ENCODE results near the gene PODNL1. TPM values are rescaled to one million over a fixed set of nuclear protein-coding genes. Genes with fewer than 3 reads are reported as not detected.

Gene PODNL1
- total and polyA plus RNA-seq, 7 donors, result 0.07 to 1.3 (median 0.36) TPM

DNA sequence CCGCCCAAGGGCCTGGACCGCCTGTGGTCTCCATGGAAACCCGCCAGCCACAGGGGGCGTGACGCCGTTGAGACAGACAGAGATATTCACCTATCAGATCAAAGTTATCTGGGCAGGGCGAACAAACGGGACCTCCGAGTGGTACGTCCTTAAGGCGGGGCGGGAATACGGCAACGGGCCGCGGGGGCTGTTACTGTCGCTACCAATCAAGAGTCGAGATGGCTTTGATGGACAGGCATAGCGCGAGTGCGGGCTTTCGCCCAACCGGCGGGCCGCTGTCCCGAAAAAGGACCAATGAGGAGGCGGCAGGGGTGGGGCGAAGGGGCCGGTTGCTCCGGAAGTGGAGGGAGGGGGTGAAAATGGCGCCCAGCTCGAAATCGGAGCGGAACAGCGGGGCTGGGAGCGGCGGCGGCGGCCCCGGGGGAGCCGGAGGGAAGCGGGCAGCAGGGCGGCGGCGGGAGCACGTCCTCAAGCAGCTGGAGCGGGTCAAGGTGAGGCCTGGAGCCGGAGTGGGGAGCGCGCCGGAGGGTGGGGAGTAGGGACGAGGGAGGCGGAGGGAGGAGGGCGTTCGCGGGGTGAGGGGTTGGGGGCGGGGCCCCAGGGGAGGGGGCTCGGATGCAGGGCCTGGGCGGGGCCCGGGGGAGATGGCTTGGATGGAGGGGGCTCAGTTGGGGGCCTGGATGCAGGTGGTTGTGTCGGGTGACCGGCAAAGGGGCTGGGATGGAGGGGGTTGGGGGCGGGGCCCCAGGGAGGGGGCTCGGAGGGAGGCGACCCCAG, 14.1 kb upstream of the PODNL1 start, which contains the start of gene DCAF15:
Gene DCAF15 (plus strand): TSS at position 356 of the 777 bp plus-strand sequence. CDS start 4 bp downstream, at position 360.
- DNase-seq, result peak; percentile 99 to 100
- intact Hi-C loops (cut with DNase I), result loop anchor here (5.0 kb wide), 1 partner anchor 45 kb away; the partner anchor contains the start of genes BRME1 (in 2 of the 2) and CC2D1A (in 2 of the 2)
- H3K4me1 ChIP-seq, result peaks cover 10% of the 10 kb centered on the region
- ATAC-seq, result peak; percentile 97 to 100 (median 98)
- H3K36me3 ChIP-seq (ENCODE audit: insufficient read depth in 1 of 2, low read depth in 1 of 2), result peaks cover 0 to 31% of the 10 kb centered on the region in 2 donors
- 0 to 1% (median 1%) methylated on average over 34 to 64 of the region's 65 CpGs for WGBS, 3 donors
- peak within 1 kb of the TSS; percentile 80 for H3K4me3 ChIP-seq
- H3K9me3 ChIP-seq, result no peaks in the 10 kb centered on the region
- H3K27ac ChIP-seq, result peak within 1 kb of the TSS; percentile 85
- TF ChIP-seq, protein P1, sequence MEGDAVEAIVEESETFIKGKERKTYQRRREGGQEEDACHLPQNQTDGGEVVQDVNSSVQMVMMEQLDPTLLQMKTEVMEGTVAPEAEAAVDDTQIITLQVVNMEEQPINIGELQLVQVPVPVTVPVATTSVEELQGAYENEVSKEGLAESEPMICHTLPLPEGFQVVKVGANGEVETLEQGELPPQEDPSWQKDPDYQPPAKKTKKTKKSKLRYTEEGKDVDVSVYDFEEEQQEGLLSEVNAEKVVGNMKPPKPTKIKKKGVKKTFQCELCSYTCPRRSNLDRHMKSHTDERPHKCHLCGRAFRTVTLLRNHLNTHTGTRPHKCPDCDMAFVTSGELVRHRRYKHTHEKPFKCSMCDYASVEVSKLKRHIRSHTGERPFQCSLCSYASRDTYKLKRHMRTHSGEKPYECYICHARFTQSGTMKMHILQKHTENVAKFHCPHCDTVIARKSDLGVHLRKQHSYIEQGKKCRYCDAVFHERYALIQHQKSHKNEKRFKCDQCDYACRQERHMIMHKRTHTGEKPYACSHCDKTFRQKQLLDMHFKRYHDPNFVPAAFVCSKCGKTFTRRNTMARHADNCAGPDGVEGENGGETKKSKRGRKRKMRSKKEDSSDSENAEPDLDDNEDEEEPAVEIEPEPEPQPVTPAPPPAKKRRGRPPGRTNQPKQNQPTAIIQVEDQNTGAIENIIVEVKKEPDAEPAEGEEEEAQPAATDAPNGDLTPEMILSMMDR (IDR thresholded peaks at IDR 0.05), result no peak
- no peaks in the 10 kb centered on the region for H3K27me3 ChIP-seq (ENCODE audit: insufficient read depth in 3 of 3, low read length in 2 of 3)

DNA sequence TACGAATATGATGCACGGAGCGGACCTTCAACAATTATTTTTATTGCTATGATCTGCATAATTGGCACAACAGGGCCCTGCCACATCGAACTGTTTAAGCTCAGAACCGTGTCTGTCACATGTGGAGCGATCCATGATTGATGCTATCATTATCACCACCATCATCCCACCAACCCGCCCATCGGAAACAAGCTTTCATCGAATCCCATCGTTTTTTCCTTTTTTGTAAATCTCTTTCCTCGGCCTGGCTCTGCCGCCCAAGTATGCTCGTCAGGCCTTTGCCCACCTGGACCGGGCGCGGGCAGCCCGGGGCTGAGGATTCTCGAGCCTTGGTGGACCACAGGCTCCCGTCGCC, 13.6 kb upstream of the PODNL1 start:
- WGBS, 3 donors, result 9 to 11% (median 10%) methylated on average over 20 of the region's 20 CpGs
- Histone ChIP-seq H3K27me3 (ENCODE audit: insufficient read depth in 3 of 3, low read length in 2 of 3) (no peaks in the 10 kb centered on the region), H3K9me3 (no peaks in the 10 kb centered on the region), H3K27ac (no peak overlapping the region), H3K4me1 (peaks cover 10% of the 10 kb centered on the region), H3K4me3 (peak overlapping the region; percentile 80), H3K36me3 (ENCODE audit: insufficient read depth in 1 of 2, low read depth in 1 of 2) (peaks cover 0 to 25% of the 10 kb centered on the region in 2 donors)
- no peak for DNase-seq
- TF ChIP-seq, protein P1 (IDR thresholded peaks at IDR 0.05), result no peak
- intact Hi-C loops (cut with DNase I), result loop anchor here (5.0 kb wide), 1 partner anchor 44 kb away; the partner anchor contains the start of genes BRME1 (in 2 of the 2) and CC2D1A (in 2 of the 2)
- ATAC-seq, result no peak

DNA sequence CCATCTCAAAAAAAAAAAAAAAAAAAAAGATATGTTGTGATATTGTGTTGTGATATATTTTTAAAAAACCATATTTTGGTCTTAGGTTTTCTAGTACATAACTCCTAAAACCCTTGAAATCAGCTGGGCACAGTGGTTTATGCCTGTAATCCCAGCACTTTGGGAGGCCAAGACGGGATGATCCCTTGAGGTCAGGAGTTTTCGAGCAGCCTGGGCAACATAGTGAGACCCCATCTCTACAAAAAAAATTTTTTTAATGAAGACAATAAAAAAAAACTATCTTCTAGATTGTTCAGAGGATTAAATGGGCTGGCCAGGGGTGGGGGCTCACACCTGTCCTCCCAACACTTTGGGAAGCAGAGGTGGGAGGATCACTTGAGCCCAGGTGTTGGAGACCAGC, 12.8 kb upstream of the PODNL1 start:
- 78 to 87% (median 85%) methylated on average over 2 of the region's 2 CpGs for WGBS, 3 donors
- peaks cover 10% of the 10 kb centered on the region for H3K4me1 ChIP-seq
- TF ChIP-seq, protein P1 (IDR thresholded peaks at IDR 0.05), result no peak
- H3K27me3 ChIP-seq (ENCODE audit: insufficient read depth in 3 of 3, low read length in 2 of 3), result no peaks in the 10 kb centered on the region
- H3K4me3 ChIP-seq, result no peak overlapping the region
- DNase-seq (no peak), ATAC-seq (no peak)
- no peak overlapping the region for H3K27ac ChIP-seq
- peaks cover 0 to 18% of the 10 kb centered on the region in 2 donors for H3K36me3 ChIP-seq (ENCODE audit: insufficient read depth in 1 of 2, low read depth in 1 of 2)
- H3K9me3 ChIP-seq, result no peaks in the 10 kb centered on the region
- intact Hi-C loops (cut with DNase I), result loop anchor here (5.0 kb wide), 1 partner anchor 44 kb away; the partner anchor contains the start of genes BRME1 (in 2 of the 2) and CC2D1A (in 2 of the 2)

DNA sequence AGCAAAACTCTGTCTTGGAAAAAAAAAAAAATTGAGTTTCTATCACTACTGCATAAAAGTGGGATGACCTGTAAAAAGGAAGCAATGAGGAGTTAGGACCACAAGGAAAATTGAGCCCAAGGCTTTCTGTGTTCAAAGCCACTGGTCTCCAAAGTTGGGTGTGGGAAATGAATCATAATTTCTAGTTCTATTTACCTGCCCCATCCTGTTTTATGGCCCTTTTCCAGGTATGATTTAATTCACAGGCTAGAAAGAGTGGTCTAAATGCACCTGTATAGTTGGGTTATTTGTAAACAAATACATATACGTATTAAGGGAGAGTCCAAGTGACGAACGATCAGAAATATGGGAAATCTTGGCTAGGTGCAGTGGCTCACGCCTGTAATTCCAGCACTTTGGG, 8.2 kb upstream of the PODNL1 start:
- intact Hi-C loops (cut with DNase I), result no loop called here
- Histone ChIP-seq H3K9me3 (no peaks in the 10 kb centered on the region), H3K27ac (no peak overlapping the region), H3K4me3 (no peak overlapping the region), H3K36me3 (ENCODE audit: insufficient read depth in 1 of 2, low read depth in 1 of 2) (no peaks in the 10 kb centered on the region), H3K4me1 (no peaks in the 10 kb centered on the region), H3K27me3 (ENCODE audit: insufficient read depth in 3 of 3, low read length in 2 of 3) (no peaks in the 10 kb centered on the region)
- 93 to 96% (median 95%) methylated on average over 4 of the region's 4 CpGs for WGBS, 3 donors
- TF ChIP-seq, protein P1 (IDR thresholded peaks at IDR 0.05), result no peak
- ATAC-seq (no peak), DNase-seq (no peak)

Data from psoas muscle (tissue), 8 donors.